Left ventricle myocardium superior (tissue), 1 donor: Measurements from ENCODE around the gene SIGLEC15. TPM values are rescaled to one million over a fixed set of nuclear protein-coding genes. Genes with fewer than 3 reads are reported as not detected.

Experiments used
- ATAC-seq: fragments of 200-7000 bp; cut with Tn5 transposase; one replicate; pipeline ENCODE4 v1.9.1; 2020; ENCODE audit warnings: mild to moderate bottlenecking, moderate library complexity
- DNase-seq: peaks from one replicate; pipeline ENCODE4 v3.0.0-alpha.2; 2020
- intact Hi-C: fragments of 100-400 bp; cut with micrococcal nuclease; formaldehyde crosslinking; loops from one replicate; pipeline ENCODE4 v1.11.0; 2022
- total RNA-seq: library from RNA; stranded (reverse); fragmentation: NEBNext Ultra II Directional; extraction: Animal tissue kit (Norgen Biotek cat#: 25700); gene quantifications from one replicate; pipeline ENCODE4 v1.2.1, GENCODE V29; 2021
- donor health status: DM: no; HTN: yes; CAD: no; lungs with severe emphysema.

Gene SIGLEC15
- total RNA-seq, 1 donor from 2014 or later, result 0.10 TPM

DNA sequence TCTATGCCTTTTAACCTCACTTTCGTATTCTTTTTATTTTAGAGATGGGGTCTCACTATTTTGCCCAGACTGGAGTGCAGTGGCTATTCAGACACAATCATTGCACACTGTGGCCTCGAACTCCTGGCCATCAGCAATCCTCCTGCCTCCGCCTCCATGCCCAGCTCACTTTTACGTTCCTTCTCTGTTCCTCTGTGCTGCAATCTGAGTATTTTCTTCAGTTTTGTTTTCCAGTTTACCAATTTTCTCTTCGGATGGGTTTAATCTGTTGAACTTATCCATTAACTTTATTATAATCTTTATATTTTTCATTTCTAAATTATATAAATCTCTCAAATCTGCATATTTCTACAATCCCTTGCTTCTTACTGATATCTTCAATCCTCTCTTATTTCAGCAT lies 38.6 kb downstream of the SIGLEC15 start:
- intact Hi-C loops, result no loop called here
- DNase-seq (no peak), ATAC-seq (no peak)

DNA sequence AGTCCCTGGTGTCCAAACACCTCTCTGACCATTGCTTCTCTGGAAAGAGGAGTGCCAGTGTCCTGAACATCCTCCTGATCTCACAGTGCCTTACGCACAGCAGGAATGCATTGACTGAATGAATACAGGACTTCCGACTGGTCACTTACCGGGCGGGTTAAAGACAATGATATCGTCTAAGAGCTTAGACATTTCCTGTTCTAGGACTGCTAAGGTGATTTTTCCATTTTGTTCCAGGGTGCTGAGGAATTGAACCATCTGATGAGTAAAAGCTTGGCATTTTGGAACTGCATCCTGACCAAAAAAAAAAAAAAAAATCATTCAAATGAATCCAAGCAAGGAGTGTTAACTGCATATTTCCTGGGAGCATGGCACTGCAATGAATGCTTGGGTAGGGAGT lies 40.0 kb downstream of the SIGLEC15 start:
- intact Hi-C loops, result no loop called here
- no peak for ATAC-seq
- no peak for DNase-seq

DNA sequence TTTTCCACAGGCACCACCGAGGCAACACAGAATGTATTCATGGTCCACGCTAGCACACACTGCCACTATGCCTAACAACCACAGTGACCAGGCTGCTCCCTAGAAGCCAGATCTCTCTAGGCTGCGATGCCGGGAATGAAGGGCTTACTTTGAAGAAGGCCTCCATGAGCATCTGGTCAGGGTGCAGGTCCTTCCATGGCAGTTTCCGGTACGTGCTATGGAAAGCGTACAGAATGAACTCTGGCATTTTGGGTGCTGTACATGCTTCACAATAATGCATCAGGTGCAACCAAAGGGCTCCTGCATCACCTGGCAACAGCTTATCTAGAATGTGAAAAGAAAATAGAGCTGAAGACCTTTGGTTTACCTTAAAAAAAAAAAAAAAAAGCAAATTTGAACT lies 44.9 kb downstream of the SIGLEC15 start:
- intact Hi-C loops, result loop anchor here (10.0 kb wide), 1 partner anchor 206 kb away; no protein-coding TSS in a partner anchor
- no peak for DNase-seq
- ATAC-seq, result no peak

DNA sequence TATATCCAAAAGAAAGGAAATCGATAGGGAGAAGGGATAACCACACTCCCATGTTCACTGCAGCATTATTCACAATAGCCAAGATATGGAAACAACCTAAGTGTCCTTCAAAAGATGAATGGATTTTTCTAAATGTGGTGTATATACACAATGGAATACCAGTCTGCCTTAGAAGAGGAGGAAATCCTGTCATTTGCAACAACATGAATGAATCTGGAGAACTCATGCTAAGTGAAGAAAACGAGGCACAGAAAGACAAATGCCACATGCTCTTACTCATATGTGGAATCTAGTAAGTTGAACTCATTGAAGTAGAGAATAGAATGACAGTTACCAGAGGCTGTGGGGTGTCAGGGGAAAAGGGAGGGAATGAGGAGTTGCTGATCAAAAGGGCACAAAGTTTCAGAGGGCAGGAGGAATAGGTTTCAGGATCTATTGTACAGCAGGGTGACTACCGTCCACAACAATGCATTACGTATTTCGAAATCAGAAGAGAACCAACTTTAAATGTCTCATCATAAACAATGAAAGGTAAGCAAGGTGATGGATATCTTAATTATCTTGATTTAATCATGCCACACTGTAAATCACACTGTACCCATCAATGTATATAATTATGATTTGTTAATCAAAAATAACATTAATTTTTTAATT lies 46.1 kb downstream of the SIGLEC15 start:
- intact Hi-C loops, result loop anchor here (10.0 kb wide), 1 partner anchor 207 kb away; no protein-coding TSS in a partner anchor
- DNase-seq (no peak), ATAC-seq (no peak)

DNA sequence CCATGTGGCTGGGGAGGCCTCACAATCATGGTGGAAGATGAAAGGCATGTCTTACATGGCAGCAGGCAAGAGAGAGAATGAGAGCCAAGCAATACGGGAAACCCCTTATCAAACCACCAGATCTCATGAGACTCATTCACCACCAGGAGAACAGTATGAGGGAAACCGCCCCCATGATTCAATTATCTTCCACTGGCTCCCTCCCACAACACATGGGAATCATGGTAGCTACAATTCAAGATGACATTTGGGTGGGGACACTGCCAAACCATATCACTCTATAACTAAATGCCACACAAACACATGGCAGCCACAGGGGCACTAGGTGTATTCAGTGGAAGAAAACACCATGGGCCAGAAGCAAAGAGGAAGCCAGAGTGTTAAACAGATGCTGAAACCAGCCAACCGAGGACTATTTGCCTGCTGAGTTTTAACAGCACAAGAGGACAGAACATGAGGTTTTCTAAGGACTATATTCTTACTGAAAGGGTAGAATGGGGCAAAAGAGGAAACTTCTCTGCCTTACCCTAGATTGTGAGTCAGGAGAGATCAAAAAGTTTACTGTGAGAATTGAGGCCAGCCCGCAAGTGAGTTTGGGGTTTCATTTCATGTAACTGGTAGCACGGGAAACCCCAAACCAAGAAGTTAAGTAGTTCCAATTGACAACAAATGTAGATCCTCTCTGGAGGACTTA lies 49.2 kb downstream of the SIGLEC15 start:
- ATAC-seq (no peak), DNase-seq (no peak)
- intact Hi-C loops, result loop anchor here (10.0 kb wide), 1 partner anchor 210 kb away; no protein-coding TSS in a partner anchor

- ATAC-seq, result no peak
- intact Hi-C loops, result loop anchor here (10.0 kb wide), 1 partner anchor 211 kb away; no protein-coding TSS in a partner anchor
- no peak for DNase-seq
Measured at GRCh38 chr18:45876161-45876560, 50.7 kb downstream of the SIGLEC15 start.

DNA sequence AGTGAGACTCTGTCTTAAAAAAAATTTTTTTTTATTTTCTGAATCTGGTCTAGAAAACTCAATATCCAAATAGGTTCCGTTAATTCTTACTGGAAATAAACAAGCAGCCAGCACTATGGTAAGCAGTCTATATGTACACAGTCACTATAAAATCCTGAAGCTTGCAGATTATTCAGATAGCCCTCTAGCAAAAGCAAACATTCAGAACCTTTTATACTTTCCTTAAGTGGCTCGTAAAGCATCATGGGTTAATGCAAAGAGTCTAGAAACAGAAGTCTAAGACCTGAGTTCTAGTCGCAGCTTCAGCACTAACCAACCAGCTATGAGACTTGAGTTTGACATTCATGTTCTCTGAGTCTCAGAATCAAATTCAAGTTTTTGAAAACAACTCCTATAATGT lies 51.9 kb downstream of the SIGLEC15 start:
- intact Hi-C loops, result loop anchor here (10.0 kb wide), 1 partner anchor 213 kb away; no protein-coding TSS in a partner anchor
- ATAC-seq (no peak), DNase-seq (no peak)

GRCh38 chr18:45879681-45880655 lies 54.5 kb downstream of the SIGLEC15 start:
- intact Hi-C loops, result loop anchor here (10.0 kb wide), 1 partner anchor 215 kb away; no protein-coding TSS in a partner anchor
- peak; percentile 84 for DNase-seq
- ATAC-seq, result peak; percentile 94

DNA sequence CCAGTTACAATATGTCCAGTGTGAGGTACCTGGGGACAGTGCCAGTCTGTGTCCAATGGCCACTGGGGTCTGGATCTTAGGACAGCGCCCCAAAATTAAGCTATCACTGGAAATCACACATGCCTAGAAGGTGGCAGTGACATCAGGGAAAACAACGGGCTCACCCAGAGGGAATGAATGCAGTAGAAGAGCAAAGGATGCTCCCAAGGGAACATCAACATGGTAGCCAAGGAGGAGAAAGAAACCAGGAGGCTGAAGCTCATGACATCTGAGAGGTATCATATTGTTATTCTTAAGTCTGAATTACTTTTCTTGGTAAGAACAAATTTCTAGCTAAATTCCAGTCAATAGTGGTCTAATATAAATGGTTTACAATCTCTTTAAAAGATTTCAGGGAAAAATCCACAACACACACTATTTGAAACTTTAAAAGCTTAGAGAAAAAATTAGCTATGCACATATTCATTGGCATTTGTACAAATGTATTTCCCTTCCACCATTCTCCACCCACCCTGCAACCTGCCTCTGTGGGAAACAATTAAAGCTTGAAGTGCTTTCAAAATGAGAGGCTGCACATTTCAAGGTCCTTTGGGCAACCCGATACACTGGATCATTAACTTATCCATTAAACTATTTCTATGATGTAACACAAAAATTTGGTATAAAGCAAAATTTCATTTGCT lies 55.5 kb downstream of the SIGLEC15 start:
- no peak for ATAC-seq
- no peak for DNase-seq
- intact Hi-C loops, result no loop called here

DNA sequence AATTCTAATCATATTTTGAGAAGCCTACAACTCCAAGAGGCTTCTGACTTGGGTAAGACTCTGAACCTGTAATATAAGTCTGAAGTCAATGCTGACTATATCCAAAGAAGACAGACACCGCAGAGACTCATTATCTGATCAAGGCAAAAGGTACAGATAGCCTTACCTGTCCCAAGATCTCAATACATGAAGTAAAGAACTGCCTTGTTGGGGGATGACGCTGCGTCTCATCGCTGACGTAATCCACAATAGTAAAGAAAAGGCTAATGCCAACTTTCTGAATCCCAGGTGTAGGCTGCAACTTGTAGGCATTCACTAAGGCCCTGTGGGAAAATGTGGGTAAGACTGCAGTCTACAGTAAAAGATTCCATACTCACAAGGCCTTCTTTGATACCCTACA lies 62.1 kb downstream of the SIGLEC15 start:
- no peak for DNase-seq
- ATAC-seq, result no peak
- intact Hi-C loops, result no loop called here

GRCh38 chr18:45889419-45890064 lies 64.1 kb downstream of the SIGLEC15 start:
- DNase-seq (no peak), ATAC-seq (no peak)
- intact Hi-C loops, result no loop called here

DNA sequence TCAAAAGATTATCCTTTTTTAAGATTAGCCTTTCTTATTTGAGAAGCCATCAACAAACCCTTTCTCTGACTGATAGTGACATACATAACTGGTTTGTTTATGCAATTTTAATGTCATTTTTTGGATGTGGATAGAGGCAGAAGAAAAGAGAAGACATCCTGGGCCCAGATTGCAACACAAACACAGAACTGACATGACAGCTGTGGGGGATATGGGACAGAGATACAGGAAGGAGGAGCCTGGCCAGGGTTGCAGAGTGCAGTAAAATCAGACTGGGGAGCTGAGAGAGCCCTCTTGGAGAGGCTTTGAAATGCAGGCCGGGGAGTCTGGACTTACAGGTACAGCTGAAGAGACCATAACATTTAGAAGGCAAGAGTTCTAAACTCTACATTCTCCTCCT lies 65.1 kb downstream of the SIGLEC15 start:
- no peak for ATAC-seq
- intact Hi-C loops, result no loop called here
- no peak for DNase-seq

- ATAC-seq (no peak), DNase-seq (no peak)
- intact Hi-C loops, result no loop called here
Measured at GRCh38 chr18:45891806-45892205, 66.3 kb downstream of the SIGLEC15 start.

Other genes starting within 250 kb of the SIGLEC15 start
- not detected for gene SLC14A2, start 210.2 kb upstream of the SIGLEC15 start, total RNA-seq
- 29.7 TPM for gene SLC14A1, start 101.5 kb upstream of the SIGLEC15 start, total RNA-seq
- 18.7 TPM for gene EPG5, start 141.7 kb downstream of the SIGLEC15 start, total RNA-seq
- gene PSTPIP2, start 246.6 kb downstream of the SIGLEC15 start, total RNA-seq, result 2.7 TPM